Raji (cell line): ENCODE measurements around the gene IL1RAPL1.

Source experiments
- POLR2A ChIP-seq: IDR thresholded peaks from 2 replicates; pipeline ENCODE4 v1.6.1; 2011; ENCODE audit warnings: low read depth, low read length, control low read depth; ENCODE audit not compliant: insufficient read depth

The IL1RAPL1 gene

GRCh38 chrX:29431895-29432294 is 844.6 kb downstream of the IL1RAPL1 start:
- no peak for TF ChIP-seq POLR2A

DNA sequence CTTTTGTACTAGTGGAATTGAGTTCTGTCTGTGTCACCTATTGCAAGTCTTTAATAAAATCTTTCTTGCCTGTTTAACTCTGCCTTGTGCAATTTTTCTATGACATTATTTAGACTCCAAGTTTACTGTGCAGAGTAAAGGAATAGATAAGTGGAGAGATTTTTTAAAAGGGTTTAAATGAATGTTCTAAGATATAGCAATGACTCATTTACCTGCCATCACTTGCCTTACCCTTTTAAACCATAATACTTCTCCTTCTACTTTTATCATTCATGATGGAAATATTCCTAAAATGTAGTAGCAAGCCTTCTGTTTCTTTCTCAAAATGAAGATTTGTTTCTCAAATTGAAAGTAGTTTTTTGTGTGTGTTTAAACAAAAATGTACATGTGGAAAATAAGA is 845.3 kb downstream of the IL1RAPL1 start:
- no peak for TF ChIP-seq POLR2A

DNA sequence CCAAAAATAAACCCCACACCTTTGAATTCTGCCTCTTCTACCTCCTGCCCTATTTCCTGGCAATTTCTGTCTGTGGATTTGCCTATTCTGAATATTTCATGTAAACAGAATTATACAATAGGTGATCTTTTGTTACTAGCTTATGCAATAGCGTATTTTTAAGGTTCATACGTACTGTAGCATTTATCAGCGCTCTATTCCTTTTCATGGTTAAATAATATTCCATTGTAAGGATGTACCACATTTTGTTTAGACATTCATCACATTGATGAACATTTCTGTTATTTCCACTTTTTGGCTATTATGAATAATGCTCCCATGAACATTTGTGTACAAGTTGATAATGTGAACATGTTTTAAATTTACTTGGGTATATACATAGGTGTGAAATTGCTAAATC is 847.7 kb downstream of the IL1RAPL1 start:
- TF ChIP-seq POLR2A, result no peak

DNA sequence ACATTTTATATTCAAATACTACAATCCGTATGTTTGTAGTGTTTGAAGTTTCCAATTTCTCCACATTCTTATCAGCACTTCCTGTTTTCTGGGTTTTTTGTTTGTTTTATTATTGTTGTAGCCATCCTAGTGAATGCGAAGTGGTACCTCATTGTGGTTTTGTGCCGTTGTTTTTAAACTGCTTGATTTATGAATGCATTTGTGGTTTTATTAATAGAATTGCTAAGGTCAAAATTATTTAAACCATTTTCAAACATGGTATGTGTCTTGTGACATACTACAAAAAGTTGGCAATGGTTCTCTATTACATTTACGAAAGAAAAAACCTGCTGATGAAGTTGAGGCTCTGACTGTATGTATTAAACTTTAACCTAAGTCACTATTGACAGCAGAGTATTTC is 848.1 kb downstream of the IL1RAPL1 start:
- no peak for TF ChIP-seq POLR2A

DNA sequence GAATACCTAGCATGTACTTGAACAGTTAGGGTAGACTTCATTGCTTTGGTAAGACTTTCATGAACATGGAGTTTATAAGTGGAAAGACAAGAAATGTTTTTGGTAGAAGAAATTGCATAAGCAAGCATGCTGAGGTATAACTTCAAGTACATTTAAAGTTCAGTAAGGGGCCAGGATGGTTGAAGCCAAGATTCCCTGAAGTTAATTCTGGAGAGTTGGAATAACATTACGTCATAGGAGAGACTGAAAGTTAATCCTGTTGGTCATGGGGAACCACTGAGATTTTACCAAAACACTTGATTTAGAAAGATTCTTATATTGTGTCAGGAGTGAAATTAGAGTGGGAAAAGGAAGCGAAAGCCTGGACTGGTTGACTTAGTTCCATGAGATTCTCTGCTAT is 860.6 kb downstream of the IL1RAPL1 start:
- TF ChIP-seq POLR2A, result no peak

DNA sequence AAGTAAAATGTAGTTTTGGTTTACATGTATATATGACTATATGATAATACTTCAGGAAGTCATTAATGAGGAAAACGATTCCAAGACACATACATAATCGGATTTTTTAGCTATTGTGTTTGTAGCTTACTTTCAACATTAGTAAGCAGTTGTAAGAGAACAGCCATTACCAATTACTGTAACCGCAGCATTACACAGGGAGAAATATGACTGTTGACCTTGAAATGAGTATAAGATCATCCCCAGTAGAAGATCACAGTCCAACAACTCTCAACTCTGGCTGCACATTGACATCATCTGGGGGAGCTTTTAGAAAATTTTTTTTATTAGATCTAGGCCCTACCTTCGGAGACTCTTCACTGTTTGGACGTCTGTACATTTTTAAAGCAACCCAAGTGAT is 866.1 kb downstream of the IL1RAPL1 start:
- TF ChIP-seq POLR2A, result no peak

- TF ChIP-seq POLR2A, result no peak
Observed at GRCh38 chrX:29455702-29456101, 868.5 kb downstream of the IL1RAPL1 start.

- no peak for TF ChIP-seq POLR2A
Observed at GRCh38 chrX:29461039-29461438, 873.8 kb downstream of the IL1RAPL1 start.

DNA sequence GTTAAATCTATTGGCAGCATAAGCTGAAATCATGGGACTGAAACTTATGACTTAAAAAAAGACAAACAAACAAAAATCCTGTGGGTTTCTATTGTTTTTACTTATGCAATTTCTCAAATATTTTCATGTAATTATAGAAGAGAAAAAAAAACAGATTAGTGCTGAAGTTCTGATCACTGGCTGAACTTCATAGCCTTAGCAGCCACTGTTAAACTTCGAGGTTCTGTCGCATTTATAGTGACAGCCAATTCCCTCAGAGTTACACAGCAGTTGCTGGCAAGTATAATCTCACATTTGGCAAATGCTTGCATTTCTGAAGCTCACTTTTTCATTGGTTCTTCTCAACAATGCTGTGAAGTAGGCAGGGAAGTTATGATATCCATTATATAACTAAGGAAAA is 879.2 kb downstream of the IL1RAPL1 start:
- no peak for TF ChIP-seq POLR2A

DNA sequence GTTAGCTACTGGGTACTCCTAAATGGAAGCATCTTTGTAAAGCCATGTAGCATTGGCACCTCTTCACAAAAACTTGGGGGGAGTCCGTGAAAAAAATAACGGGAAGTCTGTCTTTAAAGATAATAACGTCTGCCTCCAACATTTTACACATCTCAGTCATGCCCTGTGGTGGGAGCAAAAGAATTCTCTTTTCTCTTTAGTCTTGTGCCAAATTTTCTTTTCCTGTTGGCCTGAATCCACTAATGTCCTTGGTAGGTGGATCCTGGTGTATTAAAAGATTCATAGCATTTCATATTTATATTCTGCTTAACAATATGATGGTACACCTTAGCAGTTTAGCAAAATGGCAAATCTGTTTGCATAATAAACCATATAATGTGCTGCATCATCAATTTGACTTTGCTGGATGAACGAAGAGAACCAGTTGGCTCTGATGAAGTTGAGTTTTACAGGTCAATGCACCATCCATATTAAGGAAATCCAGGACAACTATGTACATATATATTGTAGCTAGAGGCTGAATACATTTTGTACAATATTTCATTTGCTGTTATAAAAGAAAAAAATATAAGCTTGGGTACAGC is 881.8 kb downstream of the IL1RAPL1 start:
- no peak for TF ChIP-seq POLR2A

GRCh38 chrX:29470030-29470429 is 882.8 kb downstream of the IL1RAPL1 start:
- no peak for TF ChIP-seq POLR2A

GRCh38 chrX:29471829-29472228 is 884.6 kb downstream of the IL1RAPL1 start:
- no peak for TF ChIP-seq POLR2A

DNA sequence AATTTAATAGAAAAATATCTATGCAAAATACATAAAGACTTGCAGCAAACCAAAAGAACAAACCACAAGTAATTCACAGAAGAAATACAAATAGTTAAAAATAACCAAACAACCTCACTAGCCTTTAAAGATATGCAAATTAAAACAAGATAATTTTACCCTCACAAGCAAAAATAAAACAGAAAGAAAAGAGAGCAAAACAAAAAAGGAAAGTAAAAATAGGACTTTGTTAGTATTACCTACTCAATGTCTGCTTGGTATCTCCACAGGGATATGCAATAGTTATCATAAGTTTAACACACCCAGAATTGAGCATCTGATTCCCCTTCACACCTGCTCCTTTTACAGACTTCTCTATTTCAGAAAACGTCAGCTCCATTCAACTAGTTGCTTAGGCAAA is 890.6 kb downstream of the IL1RAPL1 start:
- TF ChIP-seq POLR2A, result no peak

DNA sequence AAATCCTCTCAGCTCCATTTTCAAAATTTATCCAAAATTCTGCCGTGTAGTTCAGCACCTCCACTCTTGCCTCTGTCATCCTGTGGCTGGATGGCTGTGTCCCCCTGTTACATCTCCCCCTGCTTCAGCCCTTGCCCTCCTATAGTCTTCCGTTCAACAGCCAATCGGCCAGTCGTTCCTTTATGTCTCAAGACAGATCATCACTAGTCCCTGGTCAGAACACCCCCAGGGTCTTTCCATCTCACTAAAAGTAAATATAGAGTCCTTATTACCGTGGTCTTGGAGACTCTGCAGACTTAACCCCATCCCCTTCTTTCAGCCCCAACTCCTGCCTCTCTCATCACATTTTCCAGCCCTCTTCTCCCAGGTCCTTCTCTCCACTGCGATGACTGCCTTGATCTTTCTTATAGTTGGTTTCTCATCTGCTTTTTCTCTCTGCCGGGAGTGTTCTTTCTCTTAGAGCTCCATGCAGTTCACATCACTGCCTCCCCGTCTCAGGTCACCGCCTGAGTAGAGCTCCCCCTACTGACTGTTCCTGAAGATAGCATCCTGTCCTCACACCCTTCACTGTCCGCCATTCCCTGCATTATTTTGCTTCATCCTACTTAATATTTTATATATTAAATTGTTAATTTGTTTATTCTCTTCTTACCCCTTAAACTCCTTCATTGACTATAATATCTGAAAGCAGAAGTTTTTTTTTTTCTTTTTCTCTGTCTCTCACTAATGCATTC is 891.3 kb downstream of the IL1RAPL1 start:
- TF ChIP-seq POLR2A, result no peak

DNA sequence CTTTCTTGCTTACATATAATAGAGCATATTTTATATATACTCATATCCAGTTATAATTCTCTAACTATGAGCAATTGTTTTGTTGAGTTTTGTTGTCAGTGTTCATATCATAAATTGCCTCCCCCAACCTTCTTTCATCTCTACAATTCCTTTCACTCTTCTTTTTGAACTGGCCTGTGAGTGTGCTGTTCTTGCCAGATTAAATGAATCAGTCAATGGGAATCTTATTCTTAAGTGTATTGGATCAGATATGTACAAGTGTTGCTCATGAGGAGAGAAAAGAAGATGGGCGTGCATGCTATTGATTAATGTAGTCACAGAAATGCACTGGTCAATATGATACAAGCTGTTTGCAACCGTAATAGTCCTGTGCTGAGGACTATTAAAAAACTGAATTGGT is 900.0 kb downstream of the IL1RAPL1 start:
- no peak for TF ChIP-seq POLR2A

DNA sequence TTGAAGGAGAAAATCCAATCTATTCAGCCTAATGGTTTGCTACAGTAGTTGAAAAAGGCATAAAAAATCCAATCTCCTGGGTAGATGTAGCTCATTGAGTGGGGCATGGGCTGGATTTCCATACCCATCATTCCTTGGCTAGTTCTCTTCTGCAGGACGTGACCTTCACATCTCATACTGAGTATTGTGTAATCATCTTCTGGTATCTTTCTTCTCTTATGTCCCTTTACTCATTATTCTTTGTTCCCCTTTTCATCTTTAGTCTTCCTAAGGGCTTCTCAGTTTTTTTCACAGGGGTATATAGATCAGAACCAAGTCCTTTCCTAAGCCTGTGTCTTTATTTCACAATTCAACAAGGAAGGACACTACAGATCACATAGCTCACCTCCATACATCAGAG is 900.5 kb downstream of the IL1RAPL1 start:
- no peak for TF ChIP-seq POLR2A

DNA sequence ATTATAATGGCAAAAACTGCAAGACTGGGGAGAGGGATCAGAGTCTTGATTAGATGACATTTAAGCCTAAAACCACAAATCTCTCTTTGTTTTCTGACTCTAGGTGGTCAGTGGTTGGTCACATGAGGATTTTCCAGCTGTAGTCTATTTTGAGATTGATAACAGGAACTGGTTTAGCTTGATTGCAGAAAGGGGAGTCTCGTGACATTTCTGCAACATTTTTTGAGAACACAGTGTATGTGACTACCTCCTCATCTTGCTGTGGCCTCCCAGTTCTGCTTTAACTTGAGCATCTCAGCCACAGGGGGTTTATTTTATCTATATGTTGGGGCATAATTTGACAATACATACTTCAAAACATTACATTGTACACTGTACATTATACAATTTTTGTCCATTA is 901.7 kb downstream of the IL1RAPL1 start:
- TF ChIP-seq POLR2A, result no peak

DNA sequence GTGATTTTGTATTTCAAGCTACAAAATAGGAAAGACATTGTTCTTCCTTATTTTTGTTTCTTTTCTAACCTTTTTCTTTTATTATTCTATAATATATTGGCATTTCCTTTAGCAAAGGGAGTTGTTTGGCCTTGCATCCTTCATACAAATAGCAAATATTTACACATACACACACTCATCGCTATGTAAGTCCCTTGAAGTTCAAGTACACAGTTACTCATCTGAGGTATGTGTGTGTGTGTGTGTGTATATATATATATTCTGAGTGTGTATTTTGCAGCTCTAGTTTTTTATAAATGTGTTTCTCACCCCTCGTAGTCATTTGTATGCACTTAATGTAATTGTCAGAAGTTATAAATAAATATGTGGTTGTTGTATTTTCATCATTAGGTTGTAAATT is 903.4 kb downstream of the IL1RAPL1 start:
- TF ChIP-seq POLR2A, result no peak

DNA sequence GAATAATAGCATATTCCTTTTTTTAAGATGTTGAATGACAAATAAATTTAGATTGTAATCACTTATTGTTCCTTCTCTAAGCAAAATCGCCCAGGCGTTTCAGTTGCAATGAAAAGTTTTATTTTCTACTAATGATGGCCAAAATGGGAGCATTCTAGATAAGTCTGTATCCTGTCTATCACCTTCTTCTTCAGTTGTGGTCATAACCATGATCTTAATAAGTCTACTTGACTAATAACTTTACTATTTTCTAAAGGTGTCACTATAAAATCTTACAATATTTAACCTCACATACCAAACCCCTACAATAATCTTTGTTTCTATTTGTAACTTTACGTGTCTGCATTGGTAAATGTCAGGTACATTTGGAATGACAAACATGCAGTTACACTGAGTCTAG is 904.4 kb downstream of the IL1RAPL1 start:
- no peak for TF ChIP-seq POLR2A
